SH-SY5Y (cell line): ENCODE results near the gene ARL14.

Experiments
- GATA2 ChIP-seq: IDR thresholded peaks from 2 replicates; pipeline ENCODE4 v1.6.1; 2011; ENCODE audit warnings: mild to moderate bottlenecking, low read depth, low read length
- GATA3 ChIP-seq: IDR thresholded peaks from 2 replicates; pipeline ENCODE4 v1.6.1; 2011; ENCODE audit warnings: low read depth, mild to moderate bottlenecking, low read length, moderate library complexity

Gene ARL14

GRCh38 chr3:160694345-160694744 lies 17.4 kb downstream of the ARL14 start:
- TF ChIP-seq GATA3, result no peak
- no peak for TF ChIP-seq GATA2

- TF ChIP-seq GATA3 (no peak), GATA2 (no peak)
These were observed 18.0 kb downstream of the ARL14 start for GRCh38 chr3:160695003-160695402.

DNA sequence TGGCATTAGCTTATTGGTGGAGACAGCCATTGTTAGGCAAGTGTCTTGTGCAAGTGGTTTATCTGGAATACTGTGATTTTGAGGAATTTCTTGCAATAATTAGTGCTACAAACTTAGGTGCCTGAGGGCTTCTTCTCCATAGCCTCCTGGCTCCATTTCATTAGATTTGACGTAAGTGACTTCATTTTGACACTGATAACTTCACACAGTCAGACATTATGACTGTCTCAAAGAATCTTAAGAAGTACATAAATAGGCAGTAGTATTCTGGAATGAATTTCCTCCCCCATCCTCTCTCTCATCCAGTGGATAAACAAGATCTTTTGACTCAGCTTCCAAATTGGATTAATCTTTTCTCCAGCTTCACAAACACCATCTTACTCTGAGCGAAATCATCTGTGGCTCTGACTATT lies 19.0 kb downstream of the ARL14 start:
- TF ChIP-seq GATA2, result no peak
- no peak for TF ChIP-seq GATA3

- no peak for TF ChIP-seq GATA2
- no peak for TF ChIP-seq GATA3
These were observed 20.8 kb downstream of the ARL14 start for GRCh38 chr3:160697637-160698380.

GRCh38 chr3:160698599-160699195 lies 21.7 kb downstream of the ARL14 start:
- TF ChIP-seq GATA2, result no peak
- no peak for TF ChIP-seq GATA3

GRCh38 chr3:160701490-160701889 lies 24.5 kb downstream of the ARL14 start:
- TF ChIP-seq GATA3 (no peak), GATA2 (no peak)

GRCh38 chr3:160702290-160702689 lies 25.3 kb downstream of the ARL14 start:
- TF ChIP-seq GATA3 (no peak), GATA2 (no peak)

DNA sequence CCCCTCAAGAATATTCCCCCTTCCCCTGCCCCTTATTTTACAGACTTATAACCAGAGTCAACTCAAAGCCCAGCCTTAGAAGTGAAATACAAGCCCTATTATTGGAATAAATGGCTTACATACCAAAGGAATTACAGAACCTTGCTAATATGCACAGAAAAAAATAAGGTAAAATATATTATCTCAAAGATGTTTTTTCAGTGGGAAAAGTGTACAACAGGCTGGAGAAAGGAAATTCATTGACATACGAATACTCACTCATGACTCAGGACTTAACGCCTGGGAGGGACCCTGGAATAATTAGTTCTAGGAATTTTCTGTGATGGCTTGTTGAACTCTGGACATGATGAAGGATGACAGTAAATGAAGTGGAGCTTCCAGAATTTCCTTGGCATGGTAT lies 27.0 kb downstream of the ARL14 start:
- TF ChIP-seq GATA2 (no peak), GATA3 (no peak)

DNA sequence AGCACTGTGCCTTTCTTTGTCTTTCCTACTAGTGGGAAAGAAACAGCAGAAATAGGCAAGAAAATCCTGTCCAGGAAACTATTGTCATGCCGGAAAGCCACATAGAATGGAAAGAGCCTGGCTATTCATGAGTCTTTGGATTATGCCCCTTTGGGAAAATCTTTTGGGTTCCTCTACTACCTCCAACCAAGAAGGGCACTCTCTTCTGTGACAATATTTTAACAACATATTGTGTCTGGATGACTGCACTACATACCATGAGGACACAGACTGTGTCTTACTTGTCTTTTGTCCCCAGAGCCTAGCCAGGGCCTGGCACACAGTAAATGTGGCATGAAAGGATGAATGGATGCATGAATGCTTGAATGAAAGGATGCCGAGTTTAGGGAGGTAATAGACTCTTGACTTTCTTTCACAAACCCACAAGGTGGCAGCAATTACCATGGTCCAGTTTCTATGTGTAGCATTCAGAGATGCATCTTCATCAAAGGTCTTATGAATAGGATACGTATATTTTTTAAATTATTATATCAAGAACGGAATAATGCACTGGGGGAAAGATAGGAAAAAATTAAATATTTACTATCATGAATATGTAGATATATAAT lies 30.3 kb downstream of the ARL14 start:
- no peak for TF ChIP-seq GATA2
- TF ChIP-seq GATA3, result no peak

DNA sequence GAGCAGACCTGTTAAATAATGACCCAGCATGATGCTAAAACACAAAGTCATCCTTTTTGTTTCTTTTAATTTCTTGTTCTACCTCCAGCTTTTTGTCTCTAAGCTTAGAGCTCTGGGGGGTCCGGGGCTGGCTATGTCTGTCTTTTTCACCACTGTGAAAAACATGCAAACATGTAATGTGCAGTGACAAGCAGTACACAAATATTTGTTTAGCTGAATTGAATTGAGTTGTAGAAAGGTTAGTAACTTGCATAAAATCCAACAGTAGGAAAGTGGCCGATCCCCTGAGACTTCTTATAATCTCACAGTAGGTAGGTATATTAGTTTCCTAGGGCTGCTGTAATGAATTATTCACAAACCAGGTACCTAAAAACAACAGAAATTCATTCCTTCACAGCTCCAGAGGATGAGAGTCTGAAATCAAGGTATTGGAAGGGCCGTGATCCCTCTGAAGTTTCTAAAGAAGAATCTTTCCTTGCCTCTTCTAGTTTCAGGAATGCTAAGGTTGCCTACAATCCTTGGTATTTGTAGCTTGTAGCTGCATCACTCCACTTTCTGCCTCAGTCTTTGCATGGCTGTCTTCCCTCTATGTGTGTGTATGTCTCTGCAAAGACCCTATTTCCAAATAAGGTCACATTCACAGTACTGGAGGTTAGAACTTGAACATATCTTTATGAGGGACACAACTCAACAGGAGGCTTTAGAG lies 32.7 kb downstream of the ARL14 start:
- TF ChIP-seq GATA2 (no peak), GATA3 (no peak)

DNA sequence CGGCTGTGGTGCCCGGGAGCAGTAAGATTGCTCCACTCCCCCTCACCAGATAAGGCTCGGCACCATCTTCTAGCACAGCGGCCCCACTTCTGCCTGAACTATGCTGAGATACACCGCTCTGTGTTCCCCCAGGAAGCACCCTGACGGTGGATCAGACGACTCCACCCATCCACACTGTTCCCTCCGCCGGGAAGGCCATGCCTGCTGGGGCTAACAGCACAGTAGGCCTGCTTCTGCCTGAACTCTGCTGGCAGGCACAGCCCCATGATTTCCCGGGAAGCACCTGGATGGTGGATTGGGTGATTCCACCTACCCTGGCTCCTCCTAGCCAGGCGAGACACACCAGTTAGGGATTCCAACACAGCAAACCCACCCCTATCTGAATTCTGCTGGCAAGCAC lies 42.8 kb downstream of the ARL14 start:
- TF ChIP-seq GATA3, result no peak
- no peak for TF ChIP-seq GATA2

DNA sequence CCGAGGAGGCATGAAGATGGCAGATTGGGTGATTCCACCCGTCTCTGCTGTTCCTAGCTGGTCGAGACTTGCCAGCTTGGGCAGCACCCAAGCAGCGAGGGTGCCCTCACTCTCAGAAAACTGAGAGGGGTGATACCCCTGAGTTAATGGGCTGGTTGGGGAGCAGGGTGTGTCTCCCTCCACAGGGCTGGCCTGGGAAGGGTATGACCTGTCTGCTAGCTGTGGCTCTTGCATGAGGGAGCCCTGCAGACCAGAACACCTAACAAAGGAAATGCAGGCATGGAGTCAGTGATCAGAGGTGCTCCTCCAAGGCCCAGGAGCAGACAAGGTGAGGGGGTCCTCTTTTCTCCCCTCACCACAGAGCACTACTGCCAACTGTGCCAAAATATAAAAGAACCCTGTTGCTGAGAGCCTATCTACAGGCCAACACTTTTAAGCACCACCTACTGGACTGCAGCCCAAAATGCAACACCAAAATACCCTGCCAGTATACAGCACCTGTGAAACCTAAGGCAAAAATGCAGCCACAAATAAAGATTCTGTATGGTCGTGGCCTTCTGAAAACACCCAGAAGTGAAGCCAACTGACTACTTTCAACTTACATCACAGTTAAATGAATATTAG lies 43.3 kb downstream of the ARL14 start:
- no peak for TF ChIP-seq GATA3
- no peak for TF ChIP-seq GATA2

DNA sequence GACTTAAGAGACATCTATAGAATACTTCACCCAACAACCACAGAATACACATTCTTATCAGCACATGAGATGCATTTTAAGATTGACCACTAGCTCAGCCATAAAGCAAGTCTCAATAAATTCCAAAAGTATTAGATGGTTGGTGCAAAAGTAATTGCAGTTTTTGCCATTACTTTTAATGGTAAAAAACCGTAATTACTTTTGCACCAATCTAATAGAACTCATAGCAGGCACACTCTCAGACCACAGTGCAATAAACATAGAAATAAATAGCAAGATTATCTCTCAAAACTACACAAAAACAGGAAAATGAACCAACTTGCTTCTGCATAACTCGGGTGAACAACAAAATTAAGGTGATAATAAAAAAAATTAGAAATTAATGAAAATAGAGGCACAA lies 45.4 kb downstream of the ARL14 start:
- TF ChIP-seq GATA3 (no peak), GATA2 (no peak)

DNA sequence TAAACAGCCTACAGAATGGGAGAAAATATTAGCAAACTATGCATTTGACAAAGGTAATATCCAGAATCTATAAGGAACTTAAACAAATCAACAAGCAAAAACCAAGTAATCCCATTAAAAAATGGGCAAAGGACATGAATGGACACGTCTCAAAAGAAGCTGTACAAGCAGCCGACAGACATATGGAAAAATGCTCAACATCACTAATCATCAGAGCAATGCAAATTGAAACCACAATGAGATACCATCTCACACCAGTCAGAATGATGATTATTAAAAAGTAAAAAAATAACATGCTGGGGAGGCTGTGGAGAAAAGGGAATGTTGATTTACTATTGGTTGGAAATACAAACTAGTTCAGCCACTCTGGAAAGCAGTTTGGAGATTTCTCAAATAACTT lies 48.4 kb downstream of the ARL14 start:
- TF ChIP-seq GATA2, result no peak
- TF ChIP-seq GATA3, result no peak
